Duodenal mucosa (tissue), 2 donors: ENCODE results near the gene NID1.

Experiments
- H3K27ac ChIP-seq: one replicate; pipeline ENCODE4 v1.7.0; 2013; ENCODE audit warnings: low read depth, low read length
- H3K27me3 ChIP-seq, 2 donors: one replicate each; pipeline ENCODE4 v1.7.0; 2013; ENCODE audit warnings: low read length in 2 of 2, control low read depth in 1 of 2; ENCODE audit not compliant: insufficient read depth in 2 of 2, control insufficient read depth in 1 of 2
- H3K36me3 ChIP-seq, 2 donors: one replicate each; pipeline ENCODE4 v1.7.0; 2013; ENCODE audit warnings: low read length in 2 of 2, control low read depth in 1 of 2; ENCODE audit not compliant: insufficient read depth in 2 of 2, control insufficient read depth in 1 of 2
- H3K4me1 ChIP-seq, 2 donors: one replicate each; pipeline ENCODE4 v1.7.0; 2013; ENCODE audit warnings: low read length in 2 of 2, control low read depth in 1 of 2; ENCODE audit not compliant: insufficient read depth in 2 of 2, control insufficient read depth in 1 of 2
- H3K4me3 ChIP-seq, 2 donors: one replicate each; pipeline ENCODE4 v1.7.0; 2013; ENCODE audit warnings: low read length in 2 of 2, low read depth in 1 of 2
- H3K9ac ChIP-seq, 2 donors: one replicate each; pipeline ENCODE4 v1.7.0; 2013; ENCODE audit warnings: low read length in 2 of 2, low read depth in 1 of 2
- H3K9me3 ChIP-seq, 2 donors: one replicate each; pipeline ENCODE4 v1.7.0; 2013; ENCODE audit warnings: low read length in 2 of 2, control low read depth in 1 of 2; ENCODE audit not compliant: control insufficient read depth in 1 of 2

NID1 gene

DNA sequence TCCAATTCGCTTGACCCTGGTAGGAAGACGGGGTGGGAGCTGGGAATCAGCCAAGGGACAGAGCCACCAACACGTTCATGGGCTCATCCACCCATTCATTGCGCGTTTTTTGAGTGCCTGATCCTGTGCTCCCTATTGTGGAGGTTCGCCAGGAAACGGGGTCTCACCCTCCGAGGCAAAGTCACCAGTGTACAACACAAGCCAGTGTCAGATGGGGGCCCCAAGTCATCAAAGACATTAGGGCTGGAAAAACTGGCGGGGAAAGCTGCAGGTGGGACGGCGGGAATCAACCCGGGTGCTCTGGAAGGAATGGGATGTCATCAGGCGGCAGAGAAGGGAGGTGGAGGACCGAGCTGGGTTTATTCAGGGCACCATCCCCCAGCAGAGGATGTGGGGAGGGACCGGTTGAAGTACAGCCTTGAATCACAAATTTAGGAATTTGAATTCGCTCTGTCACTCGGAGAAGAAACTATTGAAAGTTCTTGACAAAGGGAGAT lies 667 bp upstream of the NID1 start:
- peak overlapping the region; percentile 4 to 66 for H3K9ac ChIP-seq
- peaks cover 0 to 3% of the 10 kb centered on the region in 2 donors for H3K9me3 ChIP-seq
- H3K36me3 ChIP-seq, result no peaks in the 10 kb centered on the region
- peaks cover 23 to 36% of the 10 kb centered on the region in 2 donors for H3K27me3 ChIP-seq
- H3K27ac ChIP-seq, result peak overlapping the region; percentile 81
- H3K4me3 ChIP-seq, result peak overlapping the region; percentile 68
- peaks cover 9 to 22% of the 10 kb centered on the region in 2 donors for H3K4me1 ChIP-seq

DNA sequence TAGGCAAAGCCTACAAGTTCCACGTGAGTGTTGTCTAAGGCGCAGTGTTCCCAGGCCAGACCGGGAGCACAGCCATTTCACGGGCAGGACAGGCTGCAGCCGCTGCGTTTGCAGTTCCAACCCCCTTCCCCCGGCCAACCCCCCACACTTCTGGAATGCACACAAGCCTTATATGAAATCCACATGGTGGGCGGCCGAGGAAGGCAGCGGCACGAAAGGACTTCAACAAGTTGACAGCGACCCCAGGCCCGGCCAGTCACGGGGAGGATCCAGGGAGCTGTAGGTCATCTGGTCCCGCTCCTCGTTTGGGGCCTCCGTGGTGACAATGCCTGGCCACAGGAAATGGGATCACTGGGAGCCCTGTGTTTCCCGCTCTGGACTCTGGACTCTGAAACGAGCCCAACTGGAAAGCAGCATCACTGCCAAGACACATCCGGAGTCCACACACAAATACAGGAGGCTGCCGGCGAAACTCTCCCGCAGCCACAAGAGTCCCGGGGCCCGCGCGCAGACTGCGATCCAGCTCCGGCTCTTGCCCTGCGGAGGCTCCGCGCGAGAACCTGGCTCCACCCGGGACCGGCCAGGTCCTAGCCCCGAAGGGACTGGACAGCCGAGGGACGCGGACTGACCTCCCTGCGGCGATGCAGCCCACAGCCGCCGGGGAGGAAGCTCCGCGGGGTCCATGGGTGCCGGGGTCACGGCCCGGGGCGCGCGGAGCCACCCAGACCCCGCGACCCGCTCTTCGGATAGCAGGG lies 794 bp downstream of the NID1 start:
- peak overlapping the region; percentile 18 to 57 for H3K9ac ChIP-seq

GRCh38 chr1:236063551-236063918 lies 1.4 kb downstream of the NID1 start:
- Histone ChIP-seq H3K4me1 (peaks cover 9 to 22% of the 10 kb centered on the region in 2 donors), H3K9ac (peak overlapping the region in 1 of 2 donors; percentile 18), H3K4me3 (peak overlapping the region; percentile 68), H3K27me3 (peaks cover 23 to 36% of the 10 kb centered on the region in 2 donors), H3K36me3 (no peaks in the 10 kb centered on the region), H3K27ac (peak overlapping the region; percentile 88), H3K9me3 (no peaks in the 10 kb centered on the region)

More for the DNA sequence above, 794 bp downstream of the NID1 start:
- Histone ChIP-seq H3K27me3 (peaks cover 23 to 36% of the 10 kb centered on the region in 2 donors), H3K36me3 (no peaks in the 10 kb centered on the region), H3K4me3 (peak overlapping the region; percentile 68), H3K27ac (peak overlapping the region; percentile 88), H3K9me3 (no peaks in the 10 kb centered on the region), H3K4me1 (peaks cover 9 to 22% of the 10 kb centered on the region in 2 donors)

- H3K27ac ChIP-seq, result no peak overlapping the region
- no peaks in the 10 kb centered on the region for H3K36me3 ChIP-seq
- no peak overlapping the region for H3K9ac ChIP-seq
- no peaks in the 10 kb centered on the region for H3K9me3 ChIP-seq
- peaks cover 11 to 15% of the 10 kb centered on the region in 2 donors for H3K27me3 ChIP-seq
- peaks cover 0 to 13% of the 10 kb centered on the region in 2 donors for H3K4me1 ChIP-seq
- no peak overlapping the region for H3K4me3 ChIP-seq
Observed at GRCh38 chr1:236060286-236060685, 4.6 kb downstream of the NID1 start.

- peaks cover 2 to 6% of the 10 kb centered on the region in 2 donors for H3K27me3 ChIP-seq
- H3K36me3 ChIP-seq, result no peaks in the 10 kb centered on the region
- peaks cover 0 to 3% of the 10 kb centered on the region in 2 donors for H3K4me1 ChIP-seq
- H3K9ac ChIP-seq, result peak overlapping the region in 1 of 2 donors; percentile 12
- H3K9me3 ChIP-seq, result no peaks in the 10 kb centered on the region
- peak overlapping the region in 1 of 2 donors; percentile 25 for H3K4me3 ChIP-seq
- H3K27ac ChIP-seq, result no peak overlapping the region
Observed at GRCh38 chr1:236059011-236059410, 5.9 kb downstream of the NID1 start.

DNA sequence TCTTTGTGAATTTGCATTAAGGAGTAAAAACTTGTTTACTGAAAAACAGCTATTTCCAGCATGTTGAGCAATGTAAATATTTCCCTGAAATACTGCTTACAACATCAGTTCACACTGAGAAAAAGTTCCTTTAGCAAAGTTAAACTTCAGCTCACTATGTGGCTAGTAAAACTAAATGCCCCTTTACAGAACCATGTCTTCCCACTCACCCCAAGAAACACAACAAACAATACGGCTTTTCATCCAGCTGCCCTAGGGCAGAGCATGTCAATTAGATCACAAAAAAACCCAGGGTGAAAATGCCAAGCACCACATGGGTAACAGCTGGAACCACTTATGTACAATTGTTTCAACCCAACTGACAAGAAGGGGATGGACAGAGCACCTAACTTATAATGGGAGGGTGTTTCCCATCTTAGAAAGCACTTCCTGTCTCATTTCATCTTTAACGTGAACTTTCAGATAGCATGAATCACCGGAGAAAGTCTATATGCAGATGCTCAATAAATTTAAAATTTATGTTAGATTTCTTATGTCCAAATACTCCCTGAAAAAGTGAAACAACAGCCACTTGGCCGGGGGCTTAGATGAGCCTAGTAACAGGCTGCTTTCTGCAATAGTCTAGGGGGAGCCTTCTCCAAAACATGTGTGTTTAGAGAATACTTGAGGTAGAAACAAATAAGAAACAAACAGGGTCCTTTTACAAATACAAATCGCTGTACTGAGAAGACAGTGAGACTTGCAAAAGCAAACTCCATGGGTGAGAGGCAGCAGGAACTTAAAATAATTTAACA lies 6.6 kb downstream of the NID1 start:
- Histone ChIP-seq H3K36me3 (no peaks in the 10 kb centered on the region), H3K27ac (no peak overlapping the region), H3K9ac (no peak overlapping the region), H3K9me3 (no peaks in the 10 kb centered on the region), H3K4me1 (no peaks in the 10 kb centered on the region), H3K27me3 (no peaks in the 10 kb centered on the region), H3K4me3 (peak overlapping the region in 1 of 2 donors; percentile 2)

- H3K4me3 ChIP-seq, result no peak overlapping the region
- no peaks in the 10 kb centered on the region for H3K27me3 ChIP-seq
- no peaks in the 10 kb centered on the region for H3K9me3 ChIP-seq
- H3K27ac ChIP-seq, result no peak overlapping the region
- no peak overlapping the region for H3K9ac ChIP-seq
- peaks cover 0 to 2% of the 10 kb centered on the region in 2 donors for H3K4me1 ChIP-seq
- no peaks in the 10 kb centered on the region for H3K36me3 ChIP-seq
Observed at GRCh38 chr1:236057546-236057945, 7.3 kb downstream of the NID1 start.

- H3K4me3 ChIP-seq, result no peak overlapping the region
- no peaks in the 10 kb centered on the region for H3K27me3 ChIP-seq
- peaks cover 0 to 6% of the 10 kb centered on the region in 2 donors for H3K4me1 ChIP-seq
- no peaks in the 10 kb centered on the region for H3K36me3 ChIP-seq
- H3K9ac ChIP-seq, result no peak overlapping the region
- no peaks in the 10 kb centered on the region for H3K9me3 ChIP-seq
- no peak overlapping the region for H3K27ac ChIP-seq
Observed at GRCh38 chr1:236052232-236052993, 12.5 kb downstream of the NID1 start.

DNA sequence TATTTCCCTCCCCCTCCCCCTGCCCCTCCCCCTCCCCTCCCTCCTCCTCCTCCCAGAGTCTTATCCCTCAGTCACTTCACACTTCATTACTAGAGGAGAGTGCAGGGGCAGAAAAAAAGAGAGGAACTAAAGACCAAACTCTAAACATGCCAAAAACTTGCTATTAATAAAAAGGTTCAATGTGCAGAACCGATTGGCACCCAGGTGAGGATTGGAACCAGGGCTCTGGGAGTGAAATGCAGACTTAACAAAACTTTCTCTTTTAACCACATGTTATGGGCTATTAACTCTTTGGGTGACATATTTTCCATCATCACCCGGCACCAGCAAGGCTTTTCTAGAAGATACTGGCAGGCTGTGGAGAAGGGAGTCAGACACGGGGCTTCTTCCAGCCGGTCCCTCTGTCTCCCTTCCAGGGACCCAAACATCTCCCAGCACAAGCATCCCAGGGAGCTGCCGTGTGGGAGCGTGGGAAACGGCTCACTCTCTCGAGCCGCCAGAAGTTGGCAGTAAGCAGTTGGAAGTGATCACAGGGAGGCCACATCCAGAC lies 13.6 kb downstream of the NID1 start:
- Histone ChIP-seq H3K27ac (no peak overlapping the region), H3K4me3 (no peak overlapping the region), H3K9ac (no peak overlapping the region), H3K36me3 (no peaks in the 10 kb centered on the region), H3K9me3 (no peaks in the 10 kb centered on the region), H3K4me1 (peaks cover 0 to 6% of the 10 kb centered on the region in 2 donors), H3K27me3 (no peaks in the 10 kb centered on the region)
